H1 (cell line): ENCODE data around the gene CHST13. TPM values are rescaled to one million over a fixed set of nuclear protein-coding genes. Genes with fewer than 3 reads are reported as not detected.

ENCODE experiments used
- KDM5A ChIP-seq: fragments of 200-600 bp; IDR thresholded peaks from 2 replicates; pipeline ENCODE4 v1.7.1; 2012; ENCODE audit warnings: mild to moderate bottlenecking, low read length, inconsistent platforms, mixed read lengths
- SP4 ChIP-seq: IDR thresholded peaks from 2 replicates; pipeline ENCODE4 v1.6.1; 2012; ENCODE audit warnings: low read length, inconsistent platforms
- polyA plus RNA-seq, 7 experiments: library from polyadenylated mRNA; depleted of rRNA in 3 of 7; stranded (reverse) in 5 of 7; unstranded in 2 of 7; fragments of >200 nt in 5 of 7; fragments of 200-250 nt in 2 of 7; gene quantifications; 1 replicate in 5 of 7; 2 replicates in 1 of 7; 4 replicates in 1 of 7; pipeline versions ENCODE4 v1.2.1 to v1.2.3, GENCODE V29; 2011 to 2013; ENCODE audit warnings: missing spikeins in 2 of 7, mixed read lengths in 2 of 7
- total RNA-seq: library from RNA; stranded (reverse); fragmentation: NEBNext Ultra II Directional; extraction: Animal tissue kit (Norgen Biotek cat#: 25700); gene quantifications from 2 replicates; pipeline ENCODE4 v1.2.1, GENCODE V29; 2021

CHST13 gene
- total and polyA plus RNA-seq, 2 of the 8 experiments (the other 6 are each of a cell fraction or from before 2014, with no cell fraction given): 5.4 to 11.7 TPM

- TF ChIP-seq SP4 (no peak), KDM5A (no peak)
Measured at GRCh38 chr3:126546013-126546412, 22.1 kb downstream of the CHST13 start (continued).
